HepG2 (cell line): ENCODE data around the gene TCF20. TPM values are rescaled to one million over a fixed set of nuclear protein-coding genes. Genes with fewer than 3 reads are reported as not detected.

Experiments
- GFI1 ChIP-seq: sonication (generic); formaldehyde crosslinking; IDR thresholded peaks from 2 replicates; pipeline ENCODE4 v1.5.0; 2020; ENCODE audit warnings: missing genetic modification reagents, mild to moderate bottlenecking, borderline replicate concordance
- HBP1 ChIP-seq: IDR thresholded peaks from 2 replicates; pipeline ENCODE4 v1.6.1; 2016; ENCODE audit warnings: low read depth, control low read depth
- HMG20B ChIP-seq: conservative IDR thresholded peaks from 2 replicates; pipeline ENCODE4 v1.6.1; 2016; ENCODE audit warnings: missing genetic modification reagents, missing compliant biosample characterization
- LCORL ChIP-seq, 2 experiments: fragments of 450-650 bp in 1 of 2; sonication (generic) in 1 of 2; formaldehyde crosslinking in 1 of 2; IDR thresholded peaks; 2 replicates each; pipeline versions ENCODE4 v1.5.0 to v1.6.1; 2017 to 2020; ENCODE audit warnings: antibody characterized with exemption in 1 of 2, missing genetic modification reagents in 1 of 2
- MAF1 ChIP-seq: sonication (generic); formaldehyde crosslinking; IDR thresholded peaks from 2 replicates; pipeline ENCODE4 v1.5.0; 2020; ENCODE audit warnings: missing genetic modification reagents, borderline replicate concordance
- MLX ChIP-seq: IDR thresholded peaks from 2 replicates; pipeline ENCODE4 v1.6.1; 2016
- NCOA1 ChIP-seq: sonication (generic); formaldehyde crosslinking; IDR thresholded peaks from 2 replicates; pipeline ENCODE4 v1.9.0; 2021; ENCODE audit warnings: missing genetic modification reagents
- NKX3-1 ChIP-seq: sonication (generic); formaldehyde crosslinking; IDR thresholded peaks from 2 replicates; pipeline ENCODE4 v1.5.0; 2020; ENCODE audit warnings: missing genetic modification reagents
- POLR2A ChIP-seq, 2 experiments: IDR thresholded peaks; 2 replicates each; pipeline ENCODE4 v1.6.1; 2011; ENCODE audit warnings: low read depth in 2 of 2, low read length in 2 of 2, mild to moderate bottlenecking in 1 of 2, moderate library complexity in 1 of 2; ENCODE audit not compliant: insufficient read depth in 1 of 2
- SNAPC2 ChIP-seq: sonication (generic); formaldehyde crosslinking; IDR thresholded peaks from 2 replicates; pipeline ENCODE4 v1.8.1; 2022; ENCODE audit warnings: mild to moderate bottlenecking, missing genetic modification reagents
- TBP ChIP-seq: sonication (generic); formaldehyde crosslinking; IDR thresholded peaks from 2 replicates; pipeline ENCODE4 v1.5.0; 2020; ENCODE audit warnings: missing genetic modification reagents
- XBP1 ChIP-seq: sonication (generic); formaldehyde crosslinking; IDR thresholded peaks from 2 replicates; pipeline ENCODE4 v1.5.0; 2020; ENCODE audit warnings: missing genetic modification reagents
- ZBTB14 ChIP-seq: sonication (generic); formaldehyde crosslinking; IDR thresholded peaks from 2 replicates; pipeline ENCODE4 v1.4.0; 2020; ENCODE audit warnings: missing genetic modification reagents
- ZNF281 ChIP-seq: sonication (generic); formaldehyde crosslinking; IDR thresholded peaks from 2 replicates; pipeline ENCODE4 v1.4.0; 2020; ENCODE audit warnings: missing genetic modification reagents, borderline replicate concordance
- ZNF574 ChIP-seq: sonication (generic); formaldehyde crosslinking; IDR thresholded peaks from 2 replicates; pipeline ENCODE4 v1.4.0; 2020; ENCODE audit warnings: missing genetic modification reagents
- ZNF597 ChIP-seq: sonication (generic); formaldehyde crosslinking; IDR thresholded peaks from 2 replicates; pipeline ENCODE4 v1.5.0; 2020; ENCODE audit warnings: missing genetic modification reagents
- ZNF652 ChIP-seq: IDR thresholded peaks from 2 replicates; pipeline ENCODE4 v1.6.1; 2016; ENCODE audit warnings: low read depth, borderline replicate concordance
- ZNF891 ChIP-seq: sonication (generic); formaldehyde crosslinking; IDR thresholded peaks from 2 replicates; pipeline ENCODE4 v1.5.0; 2020; ENCODE audit warnings: mild to moderate bottlenecking, missing genetic modification reagents
- polyA plus RNA-seq, 8 experiments: library from polyadenylated mRNA; depleted of rRNA in 3 of 8; stranded (reverse) in 7 of 8; unstranded in 1 of 8; fragments of >200 nt; fragmentation: Illumina TruSeq in 4 of 8; extraction: Trizol in 4 of 8; gene quantifications; 2 replicates each; pipeline versions ENCODE4 v1.2.1 to v1.2.3, GENCODE V29; 2011 to 2016; ENCODE audit warnings: low read depth in 4 of 8, missing spikeins in 1 of 8, mixed read lengths in 1 of 8; ENCODE audit not compliant: insufficient read depth in 1 of 8
- total RNA-seq, 5 experiments: library from RNA; depleted of rRNA; stranded (reverse); fragments of >200 nt; fragmentation: Illumina TruSeq; extraction: Trizol; gene quantifications; 2 replicates each; pipeline ENCODE4 v1.2.3, GENCODE V29; 2016; ENCODE audit warnings: low read depth in 1 of 5

The TCF20 gene
- total and polyA plus RNA-seq, 2 of the 13 experiments (the other 11 are each of a cell fraction or from before 2014, with no cell fraction given), result 12.8 to 23.7 TPM

- TF ChIP-seq ZNF574 (0 out of 2 replicates have a peak, but pooled peaks have one; percentile 18), MAF1 (CRISPR knock-in tag) (no peak), POLR2A (IDR thresholded peaks at IDR 0.05; ENCODE audit: insufficient read depth in 1 of 2, low read depth in 2 of 2, low read length in 2 of 2) (peak; percentile 30 to 39; a peak in 1 of 4 replicates), HBP1 (CRISPR knock-in tag) (peak; percentile 46; the same call in 1 of the 2 replicates), MLX (CRISPR knock-in tag) (no peak), NCOA1 (CRISPR knock-in tag) (no peak), ZNF652 (CRISPR knock-in tag) (no peak), ZNF281 (CRISPR knock-in tag) (no peak), ZNF597 (CRISPR knock-in tag) (no peak), ZBTB14 (CRISPR knock-in tag) (peak; percentile 77), NKX3-1 (CRISPR knock-in tag) (no peak), XBP1 (CRISPR knock-in tag) (no peak), TBP (no peak), ZNF891 (no peak), HMG20B (CRISPR knock-in tag) (no peak), GFI1 (no peak), SNAPC2 (no peak), LCORL (IDR thresholded peaks at IDR 0.05) (no peak), LCORL (CRISPR knock-in tag; IDR thresholded peaks at IDR 0.05) (no peak)
Measured at GRCh38 chr22:42270510-42271190, at the start of gene TCF20 (continued).
